ENCODE data around the gene SCAPER.
"Not testable (repeated sequence)": the region's sequence is repeated elsewhere in the genome, so short reads cannot be mapped to it uniquely, and the experiment has no call there.

GRCh38 chr15:76687592-76687991 is 217.5 kb downstream of the SCAPER start:
- not testable (repeated sequence) for TF ChIP-seq CTCF, POLR2A (IDR thresholded peaks at IDR 0.05)

Measured in Peyer's patch (tissue), 4 donors.